Calu3 (cell line): ENCODE data around the gene MYL3. TPM values are rescaled to one million over a fixed set of nuclear protein-coding genes. Genes with fewer than 3 reads are reported as not detected.

Experiments used
- BruUV-seq: library from RNA; stranded (reverse); fragments of 400-500 nt; replicated peaks from 2 replicates; lab custom pipeline; 2021; lab: Mats Ljungman, UMichigan
- CTCF ChIA-PET: fragments of 300-600 bp; sonication (Branson Sonifier 250); formaldehyde crosslinking; loops from one replicate; lab custom pipeline; 2022; ENCODE audit warnings: antibody characterized with exemption; lab: Charles Lee
- DNase-seq: peaks from one replicate; pipeline ENCODE4 v3.0.0; 2022
- H3K27ac Mint-ChIP-seq: one replicate; pipeline ENCODE4 v1.8.0; 2022; ENCODE audit warnings: mixed read lengths; ENCODE audit not compliant: unreplicated experiment
- H3K27me3 Mint-ChIP-seq: one replicate; pipeline ENCODE4 v1.8.0; 2022; ENCODE audit warnings: mixed read lengths; ENCODE audit not compliant: unreplicated experiment
- H3K36me3 Mint-ChIP-seq: one replicate; pipeline ENCODE4 v1.8.0; 2022; ENCODE audit warnings: mild to moderate bottlenecking, moderate library complexity, mixed read lengths; ENCODE audit not compliant: insufficient read depth, unreplicated experiment
- H3K4me1 Mint-ChIP-seq: one replicate; pipeline ENCODE4 v1.8.0; 2022; ENCODE audit warnings: mild to moderate bottlenecking, low read depth, mixed read lengths; ENCODE audit not compliant: unreplicated experiment
- H3K4me3 Mint-ChIP-seq: one replicate; pipeline ENCODE4 v1.8.0; 2022; ENCODE audit warnings: mild to moderate bottlenecking, low read depth, moderate library complexity, mixed read lengths; ENCODE audit not compliant: unreplicated experiment
- H3K9me3 Mint-ChIP-seq: one replicate; pipeline ENCODE4 v1.8.0; 2022; ENCODE audit warnings: low read depth, mixed read lengths; ENCODE audit not compliant: unreplicated experiment
- intact Hi-C: fragments of 100-400 bp; cut with micrococcal nuclease; formaldehyde crosslinking; loops from one replicate; pipeline ENCODE4 v1.10.0; 2022; ENCODE audit not compliant: unreplicated experiment
- total RNA-seq: library from RNA; stranded (reverse); gene quantifications from 2 replicates; pipeline ENCODE4 v1.2.3, GENCODE V29; 2022
- TF ChIP-seq, protein P1 (sequence below): fragments of 200-600 bp; IDR thresholded peaks from one replicate; pipeline ENCODE4 v1.8.0; 2022; ENCODE audit warnings: antibody characterized with exemption; ENCODE audit not compliant: unreplicated experiment

MYL3 gene
- total RNA-seq, 1 experiment from 2014 or later: not detected

DNA sequence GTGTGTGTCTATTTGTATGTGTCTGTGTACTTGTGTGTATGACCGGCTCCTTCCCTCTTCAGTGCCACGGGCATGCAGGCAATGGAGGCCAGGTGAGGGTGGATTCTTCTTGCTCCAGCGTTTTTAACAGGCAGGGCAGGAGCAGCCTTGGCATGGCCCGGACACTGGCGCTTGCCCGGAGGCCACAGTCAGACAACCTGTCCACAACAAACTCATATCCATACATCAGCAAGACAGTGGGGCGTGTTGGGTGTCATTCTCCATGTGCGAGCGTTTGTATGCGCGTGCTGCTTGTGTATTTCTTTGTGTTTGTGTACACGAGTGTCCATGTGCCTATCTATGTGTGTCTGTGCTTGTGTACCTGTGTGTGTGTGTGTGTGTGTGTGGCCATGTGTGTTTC lies 44.0 kb upstream of the MYL3 start:
- DNase-seq: no peak

DNA sequence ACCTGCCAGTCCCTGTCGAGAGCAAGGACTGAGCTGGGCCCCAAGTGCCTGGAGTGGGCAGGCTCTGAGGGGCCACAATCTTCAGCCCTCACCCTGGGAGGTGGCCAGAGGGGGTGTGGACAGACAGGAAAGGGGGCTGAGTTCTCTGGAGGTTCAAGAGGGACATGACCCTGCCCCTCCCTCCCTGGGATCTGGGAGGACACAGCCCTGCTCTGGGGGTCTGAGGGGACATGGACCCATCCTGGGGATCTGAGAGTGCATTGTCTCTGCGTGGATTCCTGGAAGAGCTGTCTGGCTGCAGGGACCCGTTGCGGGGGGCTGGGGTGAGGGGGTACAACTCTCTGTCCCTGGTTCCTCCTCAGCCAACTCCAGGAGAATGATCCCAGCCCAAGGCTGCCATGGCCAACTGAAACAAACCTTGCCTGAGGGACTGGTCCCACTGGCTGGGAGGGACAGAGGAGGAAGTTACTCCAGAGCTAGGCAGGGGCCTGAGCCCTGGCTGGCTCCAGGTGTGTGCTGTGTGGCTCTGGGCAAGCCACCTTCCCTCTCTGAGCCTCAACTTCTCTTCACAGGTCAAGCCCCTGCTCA lies 43.3 kb upstream of the MYL3 start:
- Mint-ChIP-seq H3K27me3 (no peaks in the 10 kb centered on the region), H3K9me3 (no peaks in the 10 kb centered on the region), H3K27ac (no peak overlapping the region), H3K36me3 (no peaks in the 10 kb centered on the region), H3K4me1 (peaks cover 7% of the 10 kb centered on the region), H3K4me3 (no peak overlapping the region)
- intact Hi-C loops: loop anchor here (5.0 kb wide), 1 partner anchor 39 kb away; no protein-coding TSS in a partner anchor
- TF ChIP-seq, protein P1, sequence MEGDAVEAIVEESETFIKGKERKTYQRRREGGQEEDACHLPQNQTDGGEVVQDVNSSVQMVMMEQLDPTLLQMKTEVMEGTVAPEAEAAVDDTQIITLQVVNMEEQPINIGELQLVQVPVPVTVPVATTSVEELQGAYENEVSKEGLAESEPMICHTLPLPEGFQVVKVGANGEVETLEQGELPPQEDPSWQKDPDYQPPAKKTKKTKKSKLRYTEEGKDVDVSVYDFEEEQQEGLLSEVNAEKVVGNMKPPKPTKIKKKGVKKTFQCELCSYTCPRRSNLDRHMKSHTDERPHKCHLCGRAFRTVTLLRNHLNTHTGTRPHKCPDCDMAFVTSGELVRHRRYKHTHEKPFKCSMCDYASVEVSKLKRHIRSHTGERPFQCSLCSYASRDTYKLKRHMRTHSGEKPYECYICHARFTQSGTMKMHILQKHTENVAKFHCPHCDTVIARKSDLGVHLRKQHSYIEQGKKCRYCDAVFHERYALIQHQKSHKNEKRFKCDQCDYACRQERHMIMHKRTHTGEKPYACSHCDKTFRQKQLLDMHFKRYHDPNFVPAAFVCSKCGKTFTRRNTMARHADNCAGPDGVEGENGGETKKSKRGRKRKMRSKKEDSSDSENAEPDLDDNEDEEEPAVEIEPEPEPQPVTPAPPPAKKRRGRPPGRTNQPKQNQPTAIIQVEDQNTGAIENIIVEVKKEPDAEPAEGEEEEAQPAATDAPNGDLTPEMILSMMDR: no peak
- CTCF ChIA-PET: no interaction called here
- no TSS peak for BruUV-seq
- DNase-seq: no peak

More for the DNA sequence above, 44.0 kb upstream of the MYL3 start:
- CTCF ChIA-PET: no interaction called here
- intact Hi-C loops: loop anchor here (5.0 kb wide), 1 partner anchor 40 kb away; no protein-coding TSS in a partner anchor
- TF ChIP-seq, protein P1: no peak
- H3K36me3 Mint-ChIP-seq: no peaks in the 10 kb centered on the region
- no peaks in the 10 kb centered on the region for H3K9me3 Mint-ChIP-seq
- peaks cover 7% of the 10 kb centered on the region for H3K4me1 Mint-ChIP-seq
- no peaks in the 10 kb centered on the region for H3K27me3 Mint-ChIP-seq
- no TSS peak for BruUV-seq
- H3K27ac Mint-ChIP-seq: no peak overlapping the region
- H3K4me3 Mint-ChIP-seq: no peak overlapping the region

DNA sequence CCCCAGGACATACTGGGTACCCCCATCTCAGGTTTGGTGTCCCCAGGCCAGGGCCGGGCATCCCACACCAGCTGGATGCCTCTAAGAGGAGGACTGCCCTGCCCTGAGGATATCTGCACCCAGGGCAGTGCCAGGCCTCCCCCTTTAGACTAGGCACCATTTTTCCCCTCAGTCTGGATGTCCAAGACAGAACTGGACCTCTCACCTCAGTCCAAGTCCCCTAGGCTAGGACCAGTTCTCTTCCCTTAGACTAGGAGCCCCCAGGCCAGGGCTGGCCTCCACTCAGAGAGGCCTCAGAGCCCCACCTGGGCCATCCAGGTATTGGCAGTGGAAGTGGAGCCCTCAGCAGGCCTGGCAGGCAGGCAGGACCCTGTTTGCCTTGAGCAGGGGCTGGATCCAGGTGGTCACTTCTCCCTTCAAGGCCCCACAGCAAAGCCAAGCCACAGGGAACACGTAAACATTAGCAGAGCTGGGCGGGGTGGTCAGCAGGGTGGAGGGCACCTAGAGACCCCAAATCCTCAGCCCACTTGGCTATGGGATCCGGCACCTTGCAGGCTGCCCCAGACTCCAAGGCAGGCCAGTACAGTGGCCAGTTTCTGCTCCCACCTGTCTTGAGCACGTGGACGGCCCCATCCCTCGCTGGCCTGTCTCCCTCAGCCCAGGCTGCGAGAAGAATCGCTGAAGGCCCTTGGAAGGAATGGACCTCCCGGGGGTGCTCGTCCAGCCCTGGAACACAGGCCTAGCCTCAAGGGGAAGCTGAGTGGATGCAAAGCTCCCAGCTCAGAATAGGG lies 42.6 kb upstream of the MYL3 start:
- no peak overlapping the region for H3K27ac Mint-ChIP-seq
- TF ChIP-seq, protein P1: no peak
- no peak overlapping the region for H3K4me3 Mint-ChIP-seq
- no peaks in the 10 kb centered on the region for H3K9me3 Mint-ChIP-seq
- CTCF ChIA-PET: no interaction called here
- no peaks in the 10 kb centered on the region for H3K36me3 Mint-ChIP-seq
- DNase-seq: no peak
- peaks cover 7% of the 10 kb centered on the region for H3K4me1 Mint-ChIP-seq
- intact Hi-C loops: loop anchor here (5.0 kb wide), 1 partner anchor 39 kb away; no protein-coding TSS in a partner anchor
- H3K27me3 Mint-ChIP-seq: no peaks in the 10 kb centered on the region
- no TSS peak for BruUV-seq

DNA sequence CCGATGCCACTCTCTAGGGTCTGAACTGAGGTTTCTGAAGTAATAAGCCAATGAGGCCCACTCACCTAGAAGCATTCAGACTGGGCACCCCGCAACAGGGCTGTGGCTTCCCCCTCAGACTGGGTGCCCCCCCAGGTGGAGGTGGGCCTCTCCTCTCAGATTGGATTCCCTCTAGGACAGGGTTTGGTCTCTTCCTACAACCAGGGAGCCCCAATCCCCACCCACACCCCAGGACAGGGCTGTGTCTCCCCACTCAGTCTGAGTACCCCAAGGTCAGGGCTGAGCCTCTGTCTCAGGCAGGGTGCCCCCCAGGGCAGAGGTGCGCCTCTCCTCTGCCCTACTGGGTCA lies 41.9 kb upstream of the MYL3 start:
- DNase-seq: no peak
- Mint-ChIP-seq H3K36me3 (no peaks in the 10 kb centered on the region), H3K9me3 (no peaks in the 10 kb centered on the region), H3K4me3 (no peak overlapping the region), H3K27ac (no peak overlapping the region), H3K4me1 (peaks cover 7% of the 10 kb centered on the region), H3K27me3 (no peaks in the 10 kb centered on the region)
- BruUV-seq: no TSS peak
- intact Hi-C loops: loop anchor here (5.0 kb wide), 1 partner anchor 38 kb away; no protein-coding TSS in a partner anchor
- CTCF ChIA-PET: no interaction called here
- TF ChIP-seq, protein P1: no peak
